ENCODE results near the gene ANTXRL. TPM values are rescaled to one million over a fixed set of nuclear protein-coding genes. Genes with fewer than 3 reads are reported as not detected.
"Not testable (repeated sequence)": the region's sequence is repeated elsewhere in the genome, so short reads cannot be mapped to it uniquely, and the experiment has no call there.

ANTXRL gene
- total RNA-seq, 1 donor from 2014 or later: not detected

- no peak for DNase-seq (ENCODE audit: low spot score)
- Mint-ChIP-seq H3K36me3 (ENCODE audit: low read depth) (no peaks in the 10 kb centered on the region), H3K4me1 (ENCODE audit: low read depth) (peaks cover 4% of the 10 kb centered on the region), H3K27ac (ENCODE audit: unreplicated experiment) (no peak overlapping the region), H3K27me3 (ENCODE audit: low read depth) (peaks cover 13% of the 10 kb centered on the region), H3K9me3 (ENCODE audit: low read depth) (no peaks in the 10 kb centered on the region), H3K4me3 (ENCODE audit: unreplicated experiment) (no peak overlapping the region)
- no peak for TF ChIP-seq CTCF (IDR thresholded peaks at IDR 0.05)
Observed at GRCh38 chr10:46253076-46254006, 33.5 kb upstream of the ANTXRL start.

- peaks cover 4% of the 10 kb centered on the region for H3K4me1 Mint-ChIP-seq (ENCODE audit: low read depth)
- TF ChIP-seq CTCF (IDR thresholded peaks at IDR 0.05): no peak
- H3K4me3 Mint-ChIP-seq (ENCODE audit: unreplicated experiment): no peak overlapping the region
- DNase-seq (ENCODE audit: low spot score): no peak
- H3K27ac Mint-ChIP-seq (ENCODE audit: unreplicated experiment): no peak overlapping the region
- no peaks in the 10 kb centered on the region for H3K36me3 Mint-ChIP-seq (ENCODE audit: low read depth)
- peaks cover 17% of the 10 kb centered on the region for H3K27me3 Mint-ChIP-seq (ENCODE audit: low read depth)
- no peaks in the 10 kb centered on the region for H3K9me3 Mint-ChIP-seq (ENCODE audit: low read depth)
Observed at GRCh38 chr10:46254007-46254383, 32.8 kb upstream of the ANTXRL start.

GRCh38 chr10:46254467-46254866 lies 32.3 kb upstream of the ANTXRL start:
- Mint-ChIP-seq H3K36me3 (ENCODE audit: low read depth) (no peaks in the 10 kb centered on the region), H3K27me3 (ENCODE audit: low read depth) (peaks cover 17% of the 10 kb centered on the region), H3K4me3 (ENCODE audit: unreplicated experiment) (no peak overlapping the region), H3K9me3 (ENCODE audit: low read depth) (no peaks in the 10 kb centered on the region), H3K27ac (ENCODE audit: unreplicated experiment) (no peak overlapping the region), H3K4me1 (ENCODE audit: low read depth) (peaks cover 4% of the 10 kb centered on the region)
- TF ChIP-seq CTCF (IDR thresholded peaks at IDR 0.05): no peak
- DNase-seq (ENCODE audit: low spot score): no peak

GRCh38 chr10:46255210-46255609 lies 31.6 kb upstream of the ANTXRL start:
- H3K4me3 Mint-ChIP-seq (ENCODE audit: unreplicated experiment); DNase-seq (ENCODE audit: low spot score); H3K27ac Mint-ChIP-seq (ENCODE audit: unreplicated experiment); H3K9me3 Mint-ChIP-seq (ENCODE audit: low read depth); H3K4me1 Mint-ChIP-seq (ENCODE audit: low read depth); H3K36me3 Mint-ChIP-seq (ENCODE audit: low read depth): not testable (repeated sequence)
- peaks cover 17% of the 10 kb centered on the region for H3K27me3 Mint-ChIP-seq (ENCODE audit: low read depth)

GRCh38 chr10:46255801-46256747 lies 30.7 kb upstream of the ANTXRL start:
- Mint-ChIP-seq H3K4me3 (ENCODE audit: unreplicated experiment) (no peak overlapping the region), H3K27ac (ENCODE audit: unreplicated experiment) (no peak overlapping the region), H3K36me3 (ENCODE audit: low read depth) (no peaks in the 10 kb centered on the region), H3K27me3 (ENCODE audit: low read depth) (peaks cover 24% of the 10 kb centered on the region), H3K9me3 (ENCODE audit: low read depth) (no peaks in the 10 kb centered on the region), H3K4me1 (ENCODE audit: low read depth) (peaks cover 4% of the 10 kb centered on the region)
- peak; percentile 74 for TF ChIP-seq CTCF (IDR thresholded peaks at IDR 0.05)
- DNase-seq (ENCODE audit: low spot score): no peak

Measured in chondrocyte (in vitro differentiated cells).